Measurements from ENCODE around the gene OR6K2.

DNA sequence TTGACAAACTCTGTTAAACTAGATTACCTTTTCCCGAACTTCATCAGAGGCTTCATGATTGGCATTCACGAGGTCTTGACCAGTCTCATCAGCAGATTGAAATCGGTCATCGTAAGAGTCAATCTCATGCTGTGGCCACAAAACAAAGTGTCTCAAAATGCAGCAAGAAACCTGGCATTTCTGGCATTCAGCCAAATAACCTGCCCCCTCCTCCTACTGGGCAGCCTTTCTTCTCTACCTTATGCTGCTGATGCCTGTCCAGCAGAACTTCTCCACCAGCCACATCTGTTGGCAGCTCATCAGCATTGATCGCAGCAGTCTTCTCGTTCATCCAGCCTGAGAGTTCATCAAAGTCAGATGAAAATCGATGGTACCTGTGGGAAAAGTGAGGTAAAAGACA lies 26.1 kb downstream of the OR6K2 start:
- no peak for TF ChIP-seq POLR2A (IDR thresholded peaks at IDR 0.05)
- TF ChIP-seq, protein P1, sequence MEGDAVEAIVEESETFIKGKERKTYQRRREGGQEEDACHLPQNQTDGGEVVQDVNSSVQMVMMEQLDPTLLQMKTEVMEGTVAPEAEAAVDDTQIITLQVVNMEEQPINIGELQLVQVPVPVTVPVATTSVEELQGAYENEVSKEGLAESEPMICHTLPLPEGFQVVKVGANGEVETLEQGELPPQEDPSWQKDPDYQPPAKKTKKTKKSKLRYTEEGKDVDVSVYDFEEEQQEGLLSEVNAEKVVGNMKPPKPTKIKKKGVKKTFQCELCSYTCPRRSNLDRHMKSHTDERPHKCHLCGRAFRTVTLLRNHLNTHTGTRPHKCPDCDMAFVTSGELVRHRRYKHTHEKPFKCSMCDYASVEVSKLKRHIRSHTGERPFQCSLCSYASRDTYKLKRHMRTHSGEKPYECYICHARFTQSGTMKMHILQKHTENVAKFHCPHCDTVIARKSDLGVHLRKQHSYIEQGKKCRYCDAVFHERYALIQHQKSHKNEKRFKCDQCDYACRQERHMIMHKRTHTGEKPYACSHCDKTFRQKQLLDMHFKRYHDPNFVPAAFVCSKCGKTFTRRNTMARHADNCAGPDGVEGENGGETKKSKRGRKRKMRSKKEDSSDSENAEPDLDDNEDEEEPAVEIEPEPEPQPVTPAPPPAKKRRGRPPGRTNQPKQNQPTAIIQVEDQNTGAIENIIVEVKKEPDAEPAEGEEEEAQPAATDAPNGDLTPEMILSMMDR (IDR thresholded peaks at IDR 0.05), result no peak
